NCI-H2029 (cell line): Measurements from ENCODE around the gene CHPF2.

ENCODE experiments used
- DNase-seq: peaks from one replicate; lab custom pipeline; 2025; lab: John Stamatoyannopoulos, UW

CHPF2 gene

DNA sequence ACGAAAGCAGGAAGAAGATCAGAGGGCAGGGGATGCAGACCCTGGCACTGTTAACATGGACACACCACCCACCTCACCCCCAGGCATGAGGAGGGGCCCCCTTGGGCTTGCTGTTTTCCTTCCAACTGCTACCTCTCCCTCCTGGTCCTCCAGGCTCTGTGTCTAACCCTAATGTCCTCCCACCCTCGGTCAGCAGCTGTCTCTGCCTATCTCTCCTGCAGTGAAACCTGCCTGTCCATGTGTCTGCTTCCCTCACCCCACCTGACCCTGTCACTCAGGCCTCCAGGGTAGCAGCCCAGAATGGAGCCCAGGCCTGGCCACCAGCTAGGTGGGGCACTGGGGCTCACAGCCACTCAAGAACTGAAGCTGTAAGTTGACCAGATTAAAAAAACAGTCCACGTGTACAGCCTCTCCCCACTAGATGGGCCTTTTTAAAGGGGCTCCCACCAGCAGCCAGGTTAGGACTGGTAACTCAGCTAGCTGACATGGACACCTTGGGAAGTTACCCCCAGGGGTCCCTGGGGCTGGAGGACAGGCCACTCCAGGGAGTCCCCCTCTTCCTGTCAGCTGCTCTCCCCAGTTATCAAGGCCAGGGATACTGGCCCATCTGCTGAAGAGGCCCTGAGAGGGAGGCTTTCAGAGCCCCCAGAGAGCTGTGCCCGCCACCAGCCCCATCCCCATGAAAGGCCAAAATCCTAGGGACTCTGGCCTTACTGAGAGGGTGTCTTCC is 14.7 kb downstream of the CHPF2 start:
- DNase-seq, result no peak

- DNase-seq, result no peak
Observed at GRCh38 chr7:151247611-151248345, 15.5 kb downstream of the CHPF2 start.

GRCh38 chr7:151248346-151249033 is 16.2 kb downstream of the CHPF2 start, which contains the start of gene SMARCD3:
Gene SMARCD3, minus strand, starts transcription at chr7:151248694. Its CDS starts 132 bp downstream, at chr7:151248562.
- DNase-seq, result peak; percentile 23

- DNase-seq, result no peak
Observed at GRCh38 chr7:151249034-151249731, 16.9 kb downstream of the CHPF2 start.

- no peak for DNase-seq
Observed at GRCh38 chr7:151249732-151250072, 17.4 kb downstream of the CHPF2 start.

DNA sequence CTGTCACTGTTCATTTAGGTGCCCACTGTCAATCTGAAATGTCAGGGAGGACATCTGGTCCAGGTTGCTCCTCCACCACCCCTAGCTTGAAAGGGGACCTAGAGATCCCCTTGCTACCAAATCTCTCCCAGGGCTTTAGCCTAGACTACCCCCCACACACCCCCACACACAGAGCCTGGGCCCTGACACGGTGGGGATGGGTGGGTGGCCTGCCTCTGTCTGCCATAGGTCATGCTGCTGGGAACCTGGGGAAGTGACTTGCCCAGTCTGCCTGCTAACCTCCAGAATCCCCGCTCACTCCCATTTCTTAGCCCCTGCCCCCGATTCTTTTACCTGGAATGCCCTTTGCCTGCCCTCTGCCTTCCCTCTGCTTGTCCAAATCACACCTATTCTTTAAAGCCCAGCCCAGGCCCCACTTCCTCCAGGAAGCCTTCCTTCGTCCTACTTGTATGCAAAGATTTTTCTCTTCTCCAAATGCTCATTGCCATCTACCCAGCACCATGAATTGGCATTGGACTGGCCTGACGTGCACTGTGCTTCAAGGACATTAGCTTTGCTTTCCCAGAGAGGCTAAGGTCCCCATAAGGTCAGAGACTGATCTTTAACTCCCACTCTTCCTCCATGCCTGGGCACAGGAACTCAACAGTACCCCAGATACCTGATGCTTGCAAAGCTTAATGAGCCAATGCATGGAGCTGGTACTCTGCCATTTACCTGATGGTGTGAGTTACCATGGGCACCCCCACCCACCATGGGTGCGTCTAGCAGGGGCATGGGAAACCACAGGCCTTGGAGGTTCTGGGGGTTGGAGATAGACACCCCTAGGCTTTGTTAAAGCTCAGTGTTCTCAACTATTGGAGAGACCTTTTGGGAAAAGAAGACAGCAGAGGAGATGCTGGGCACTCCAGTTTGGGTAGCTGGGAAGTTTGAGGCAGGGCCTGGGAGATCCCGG is 18.2 kb downstream of the CHPF2 start:
- no peak for DNase-seq

DNA sequence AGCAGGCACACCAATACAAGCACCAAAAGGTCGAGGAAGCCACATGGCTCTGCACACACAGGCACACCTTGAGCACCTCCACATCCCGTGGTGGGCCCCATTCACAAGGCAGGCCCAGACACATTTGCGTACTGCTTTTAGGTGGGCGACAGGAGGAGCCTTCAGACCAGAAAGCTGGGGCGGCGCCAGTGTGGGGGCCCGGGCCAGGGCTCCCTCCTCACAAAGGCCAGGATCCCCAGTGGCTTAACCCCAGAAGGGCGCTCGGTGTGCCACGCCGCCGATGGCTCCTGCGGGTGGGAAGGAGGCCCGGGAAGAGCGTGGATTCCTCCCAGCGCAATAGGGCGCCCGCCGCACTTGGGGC is 19.0 kb downstream of the CHPF2 start:
- no peak for DNase-seq

GRCh38 chr7:151251689-151252560 is 19.6 kb downstream of the CHPF2 start:
- DNase-seq, result no peak

DNA sequence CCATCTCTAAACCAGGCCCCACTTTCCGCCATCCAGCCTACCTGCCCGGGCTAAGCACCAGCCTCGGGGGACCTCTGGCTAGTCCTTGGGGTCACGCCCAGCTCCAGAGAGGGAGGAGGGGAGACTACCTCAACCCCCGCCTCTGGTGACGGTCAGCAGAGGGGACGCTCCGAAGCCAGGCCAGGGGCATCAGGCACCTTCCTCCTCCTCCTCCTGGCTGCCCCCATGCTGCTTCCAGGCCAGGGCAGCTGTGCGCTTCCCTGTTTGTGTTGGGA is 20.2 kb downstream of the CHPF2 start:
- DNase-seq, result no peak

- DNase-seq, result no peak
Observed at GRCh38 chr7:151252961-151253711, 20.9 kb downstream of the CHPF2 start.

GRCh38 chr7:151254316-151254715 is 22.0 kb downstream of the CHPF2 start:
- no peak for DNase-seq

- no peak for DNase-seq
Observed at GRCh38 chr7:151254851-151255250, 22.6 kb downstream of the CHPF2 start.

- DNase-seq, result no peak
Observed at GRCh38 chr7:151255390-151255789, 23.1 kb downstream of the CHPF2 start.

DNA sequence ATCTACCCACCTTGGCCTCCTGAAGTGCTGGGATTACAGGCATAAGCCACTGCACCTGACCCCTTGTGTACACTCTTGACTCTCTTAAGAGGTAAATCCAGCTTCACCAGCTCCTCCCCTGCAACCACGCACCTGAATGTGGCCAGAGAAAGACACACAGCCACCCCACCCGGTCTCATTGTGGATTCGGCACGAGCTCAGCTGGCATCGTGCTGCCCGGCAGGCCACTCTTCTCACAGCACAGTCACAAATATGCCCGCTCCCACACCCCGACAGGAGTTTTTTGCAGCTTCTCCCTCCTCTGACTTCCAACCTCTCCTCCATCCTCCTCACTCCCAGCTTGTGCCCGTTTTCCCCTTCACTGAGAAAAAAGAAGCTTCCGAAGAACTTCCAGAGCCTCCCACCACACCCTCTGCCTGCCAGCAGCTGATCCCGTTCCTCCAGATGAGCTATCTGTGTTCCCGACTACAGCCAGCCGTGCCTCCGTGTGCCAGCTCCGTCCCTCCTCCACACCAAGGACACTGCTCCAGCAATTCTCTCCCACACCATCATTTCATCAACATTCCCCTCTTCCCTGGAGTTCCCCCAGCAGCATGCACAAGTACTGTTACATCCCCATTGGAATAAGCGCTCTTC is 24.2 kb downstream of the CHPF2 start:
- DNase-seq, result no peak

DNA sequence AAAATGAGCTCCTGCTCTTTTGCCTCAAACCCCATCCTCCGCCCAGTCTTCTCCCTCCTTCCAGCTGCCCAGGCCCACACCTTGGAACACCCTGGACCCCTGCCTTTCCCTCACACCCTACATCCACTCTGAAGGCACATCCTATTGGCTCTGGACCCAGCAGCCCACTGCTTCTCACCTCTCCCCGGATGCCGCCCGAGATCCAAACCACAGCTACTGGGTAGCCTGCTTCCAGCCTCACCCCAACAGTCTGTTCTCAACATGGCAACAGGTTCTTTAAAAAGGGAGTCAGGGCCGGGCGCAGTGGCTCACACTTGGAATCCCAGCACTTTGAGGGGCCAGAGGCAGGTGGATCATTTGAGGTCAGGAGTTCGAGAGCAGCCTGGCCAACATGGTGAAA is 25.7 kb downstream of the CHPF2 start:
- no peak for DNase-seq

- no peak for DNase-seq
Observed at GRCh38 chr7:151260471-151260870, 28.2 kb downstream of the CHPF2 start.

- DNase-seq, result no peak
Observed at GRCh38 chr7:151260883-151261282, 28.6 kb downstream of the CHPF2 start.

DNA sequence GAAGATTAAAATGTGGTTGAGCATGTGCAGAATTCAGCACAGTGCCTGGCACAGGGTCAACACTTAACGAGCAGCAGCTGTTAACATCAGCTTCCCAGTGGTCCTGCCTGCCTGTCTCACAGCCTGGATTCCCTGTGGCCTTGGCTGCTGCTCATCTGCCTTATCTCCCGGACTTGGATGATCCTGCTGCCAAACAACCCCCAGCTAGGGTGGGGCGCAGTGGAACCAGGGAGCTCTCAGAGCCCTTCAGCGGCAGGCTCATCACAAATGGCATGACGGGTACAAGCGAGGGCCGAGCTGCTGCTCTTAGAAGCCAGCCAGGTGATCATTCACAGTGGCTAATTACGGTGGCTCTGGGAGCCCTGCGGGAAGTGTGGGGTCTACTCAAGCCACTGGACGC is 29.2 kb downstream of the CHPF2 start:
- no peak for DNase-seq

DNA sequence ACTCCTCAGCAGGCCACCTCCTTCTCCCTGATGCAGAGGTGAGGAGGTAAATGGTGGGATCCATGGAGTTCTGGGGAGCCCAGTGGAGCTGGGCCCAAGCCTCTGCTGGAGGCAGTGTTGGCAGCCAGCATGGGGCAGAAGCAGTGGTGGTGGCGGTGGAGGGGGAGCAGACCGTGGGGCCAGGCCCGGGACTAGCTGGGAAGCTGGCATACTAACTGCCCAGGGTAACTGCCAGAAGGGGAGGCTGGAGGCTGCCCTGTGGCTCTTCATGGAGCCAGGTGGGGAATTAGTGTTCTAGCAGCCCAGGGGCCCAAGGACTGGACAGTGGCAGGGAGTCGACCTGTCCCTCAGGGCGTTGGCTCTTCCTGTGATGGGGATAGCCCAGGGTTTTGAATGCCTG is 32.3 kb downstream of the CHPF2 start:
- DNase-seq, result no peak
